IPS-18c (cell line): ENCODE data around the gene CCDC141.

Source experiments
- H3K4me3 ChIP-seq: 2 replicates; pipeline ENCODE4 v1.7.0; 2013; ENCODE audit warnings: low read depth, mild to moderate bottlenecking, low read length, moderate library complexity; ENCODE audit not compliant: insufficient read depth
- H3K9me3 ChIP-seq: one replicate; pipeline ENCODE4 v1.6.1; 2013; ENCODE audit warnings: mild to moderate bottlenecking, low read length, moderate library complexity; ENCODE audit not compliant: control insufficient read depth, insufficient read depth

The CCDC141 gene

GRCh38 chr2:178934571-178934970, 115.4 kb downstream of the CCDC141 start:
- no peak overlapping the region for H3K4me3 ChIP-seq
- no peaks in the 10 kb centered on the region for H3K9me3 ChIP-seq

DNA sequence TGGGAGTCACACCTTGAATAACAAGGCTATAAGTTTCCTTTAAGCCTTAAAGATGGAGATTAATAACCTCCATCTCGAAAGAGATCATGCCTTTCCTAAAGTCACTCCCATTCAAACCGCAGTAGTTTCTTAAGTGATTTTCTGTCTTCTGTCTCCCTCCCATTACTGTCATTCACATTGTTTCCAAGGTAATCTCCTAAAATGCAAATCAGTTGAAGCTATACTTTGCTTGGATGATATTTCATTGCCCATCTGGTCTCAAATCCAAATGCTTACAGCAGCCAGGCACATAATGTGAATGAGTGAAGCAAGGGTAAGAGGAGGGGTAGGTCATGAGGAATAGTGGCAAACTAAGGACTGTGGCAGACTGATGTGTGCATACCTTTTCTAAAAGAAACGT, 116.4 kb downstream of the CCDC141 start:
- Histone ChIP-seq H3K9me3 (no peaks in the 10 kb centered on the region), H3K4me3 (no peak overlapping the region)

GRCh38 chr2:178928077-178928476, 121.9 kb downstream of the CCDC141 start:
- no peak overlapping the region for H3K4me3 ChIP-seq
- no peaks in the 10 kb centered on the region for H3K9me3 ChIP-seq

DNA sequence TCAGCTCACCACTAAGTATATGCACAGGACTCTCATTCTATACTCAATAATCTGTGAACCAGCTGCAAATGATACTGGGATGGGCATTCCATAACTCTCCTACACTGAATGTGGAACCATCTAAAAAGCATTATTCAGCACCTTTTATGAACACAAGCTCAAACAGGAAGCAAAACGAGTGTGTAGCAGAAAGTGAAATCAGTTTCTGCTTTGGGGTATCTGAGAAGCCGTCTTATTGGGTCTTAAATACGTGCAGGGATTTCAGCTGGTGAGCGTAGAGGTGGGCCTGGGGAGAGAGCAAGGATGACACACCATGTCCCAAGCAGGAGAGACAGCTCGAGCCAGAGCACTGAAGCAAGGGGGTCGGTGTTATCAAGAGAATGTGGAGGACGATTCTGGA, 122.8 kb downstream of the CCDC141 start:
- Histone ChIP-seq H3K9me3 (no peaks in the 10 kb centered on the region), H3K4me3 (no peak overlapping the region)

- Histone ChIP-seq H3K9me3 (no peaks in the 10 kb centered on the region), H3K4me3 (no peak overlapping the region)
Measured at GRCh38 chr2:178924817-178925216, 125.1 kb downstream of the CCDC141 start.

GRCh38 chr2:178923546-178923945, 126.4 kb downstream of the CCDC141 start:
- H3K4me3 ChIP-seq: no peak overlapping the region

GRCh38 chr2:178920916-178921513, 128.9 kb downstream of the CCDC141 start:
- no peaks in the 10 kb centered on the region for H3K9me3 ChIP-seq
- H3K4me3 ChIP-seq: no peak overlapping the region

More at GRCh38 chr2:178923546-178923945, 126.4 kb downstream of the CCDC141 start:
- no peaks in the 10 kb centered on the region for H3K9me3 ChIP-seq

DNA sequence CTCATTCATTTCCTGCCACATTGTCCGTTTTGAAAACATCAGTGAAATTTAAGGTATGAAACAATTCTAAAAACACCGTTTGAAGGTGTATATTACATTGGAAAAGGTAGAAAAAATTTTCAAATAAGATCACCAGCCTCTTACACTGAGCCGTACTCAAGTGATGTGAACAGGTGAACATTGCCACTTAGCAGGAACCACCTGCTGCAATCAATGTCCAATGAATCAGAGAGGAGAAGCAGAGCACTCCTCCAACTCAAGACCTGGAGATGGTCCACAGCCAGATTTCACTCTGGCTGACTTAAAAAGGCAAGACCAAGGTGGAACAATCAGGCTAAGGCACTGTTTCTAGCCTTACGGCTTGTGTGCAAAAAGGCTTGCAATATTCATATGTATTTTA, 132.4 kb downstream of the CCDC141 start:
- no peaks in the 10 kb centered on the region for H3K9me3 ChIP-seq
- no peak overlapping the region for H3K4me3 ChIP-seq

GRCh38 chr2:178915423-178916173, 134.3 kb downstream of the CCDC141 start:
- Histone ChIP-seq H3K4me3 (no peak overlapping the region), H3K9me3 (no peaks in the 10 kb centered on the region)

DNA sequence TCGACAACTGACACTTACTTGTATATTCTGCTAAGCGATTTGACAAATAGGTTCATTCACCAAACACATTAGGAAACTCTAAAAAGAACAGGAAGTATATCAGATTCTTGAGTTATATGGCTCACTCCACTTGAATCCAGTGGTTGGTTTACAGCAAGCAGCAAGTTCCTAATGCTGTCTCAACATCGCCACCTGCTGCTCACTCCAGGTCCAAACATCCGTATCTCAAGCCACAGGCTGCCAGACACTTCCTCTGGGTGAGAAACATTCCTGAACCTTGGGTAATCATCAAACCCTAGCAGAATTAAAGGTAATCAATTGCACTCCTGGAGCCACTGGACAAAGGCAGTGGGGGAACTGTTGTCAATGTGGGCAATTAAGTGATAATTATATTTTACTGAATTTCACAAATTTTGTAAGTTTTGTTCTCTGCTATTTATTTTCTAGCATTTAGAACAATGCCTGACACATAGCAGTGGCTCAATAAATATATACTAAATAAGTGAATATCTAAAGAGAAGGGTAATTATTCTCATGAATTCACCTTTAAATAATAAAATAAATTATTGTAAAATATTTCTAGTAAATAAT, 135.6 kb downstream of the CCDC141 start:
- Histone ChIP-seq H3K9me3 (no peaks in the 10 kb centered on the region), H3K4me3 (no peak overlapping the region)

GRCh38 chr2:178913049-178913441, 136.9 kb downstream of the CCDC141 start:
- no peaks in the 10 kb centered on the region for H3K9me3 ChIP-seq
- H3K4me3 ChIP-seq: no peak overlapping the region

DNA sequence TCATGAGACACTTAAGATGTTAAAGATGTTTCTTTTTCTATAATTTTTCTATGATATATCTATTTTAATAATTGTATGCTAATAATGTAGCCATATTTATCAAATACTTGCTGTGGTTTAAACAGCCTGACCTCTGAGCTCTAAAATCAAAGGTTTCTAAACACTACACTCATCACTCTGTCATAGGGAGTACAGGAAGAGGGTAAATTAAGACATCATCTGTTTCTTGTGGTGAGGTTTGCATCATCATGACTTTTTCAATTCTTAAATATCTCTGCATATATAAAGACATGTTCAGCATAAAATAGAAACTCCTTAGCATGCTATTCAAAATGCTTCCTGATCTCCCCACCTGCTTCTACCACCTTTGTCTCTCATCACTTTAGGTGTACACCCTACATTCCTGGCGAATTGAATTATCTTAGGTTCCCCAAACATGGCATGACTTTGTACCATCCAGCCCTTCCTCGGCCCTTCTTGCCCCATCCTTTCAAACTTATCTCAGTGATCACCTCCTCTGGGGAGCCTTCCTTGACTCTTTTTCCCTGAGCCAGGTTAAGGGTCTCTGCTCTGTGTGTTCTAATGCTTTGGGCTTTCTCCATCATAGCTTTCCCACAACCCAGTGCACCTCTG, 137.4 kb downstream of the CCDC141 start:
- Histone ChIP-seq H3K9me3 (no peaks in the 10 kb centered on the region), H3K4me3 (no peak overlapping the region)

DNA sequence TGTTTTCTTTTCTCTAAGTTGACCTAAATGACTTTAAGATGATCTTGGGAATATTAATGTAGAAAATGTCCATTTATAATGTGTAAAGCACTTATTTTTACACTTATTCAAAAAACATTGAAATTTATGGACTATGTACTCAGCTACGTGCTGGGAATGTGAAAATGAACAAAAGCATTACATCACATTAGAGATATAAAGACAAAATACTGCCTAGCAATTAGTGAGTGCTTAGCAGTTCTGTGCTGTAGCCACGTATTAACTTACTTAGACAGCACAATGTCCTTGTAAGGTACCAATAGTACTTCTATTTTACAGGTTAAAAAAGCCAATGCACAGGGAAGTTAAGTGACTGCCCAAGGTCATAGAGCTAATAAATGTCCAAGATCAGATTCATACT, 138.9 kb downstream of the CCDC141 start:
- H3K4me3 ChIP-seq: no peak overlapping the region
- no peaks in the 10 kb centered on the region for H3K9me3 ChIP-seq

GRCh38 chr2:178910005-178910404, 139.9 kb downstream of the CCDC141 start:
- Histone ChIP-seq H3K9me3 (no peaks in the 10 kb centered on the region), H3K4me3 (no peak overlapping the region)

GRCh38 chr2:178909507-178909906, 140.4 kb downstream of the CCDC141 start:
- Histone ChIP-seq H3K4me3 (no peak overlapping the region), H3K9me3 (no peaks in the 10 kb centered on the region)

DNA sequence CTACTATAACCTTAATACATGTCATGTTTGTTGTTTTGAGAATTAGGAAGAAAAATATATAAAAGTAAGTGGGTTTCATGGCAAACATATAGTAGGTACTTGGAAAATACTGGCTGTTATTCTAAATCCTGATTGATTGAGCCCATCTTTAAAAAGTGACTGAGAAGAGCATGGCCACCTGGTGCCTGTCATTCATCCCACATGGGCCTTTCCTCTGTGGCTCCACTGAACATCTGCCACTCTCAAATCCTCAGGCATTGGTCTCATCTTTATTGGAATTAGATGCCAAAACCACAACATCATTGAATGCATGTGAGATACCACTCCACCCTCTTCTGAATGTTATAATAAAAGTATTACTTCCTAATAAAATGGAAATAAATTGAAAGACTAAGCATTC, 141.1 kb downstream of the CCDC141 start:
- Histone ChIP-seq H3K4me3 (no peak overlapping the region), H3K9me3 (no peaks in the 10 kb centered on the region)

DNA sequence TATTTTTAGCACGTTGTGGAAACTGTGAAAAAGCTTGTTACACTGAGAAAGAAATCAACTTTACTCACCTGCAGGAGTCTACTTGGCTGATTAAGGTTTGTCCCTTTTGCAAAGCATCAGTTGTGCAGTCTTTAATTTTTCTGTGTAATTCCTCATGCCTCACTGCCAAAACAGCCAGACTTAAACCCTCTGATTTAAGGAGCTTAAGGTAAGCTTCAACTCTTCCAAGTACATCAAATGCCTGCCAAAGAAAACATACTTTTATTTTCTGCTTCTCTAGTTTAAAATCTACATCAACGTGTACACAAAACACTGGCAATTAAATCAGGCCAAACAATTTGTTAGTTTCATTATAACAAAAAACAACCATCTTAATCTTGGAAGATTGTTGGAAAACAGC, 144.7 kb downstream of the CCDC141 start:
- no peak overlapping the region for H3K4me3 ChIP-seq
- H3K9me3 ChIP-seq: no peaks in the 10 kb centered on the region

GRCh38 chr2:178899656-178900055, 150.3 kb downstream of the CCDC141 start:
- no peak overlapping the region for H3K4me3 ChIP-seq
- no peaks in the 10 kb centered on the region for H3K9me3 ChIP-seq
